A204.1 (cell line): ENCODE measurements around the gene SRP72.

ENCODE experiments used
- FAIRE-seq: peaks from 2 replicates; lab custom pipeline; 2012; peaks lifted over from hg19 to GRCh38; lab: Jason Lieb, UNC

Gene SRP72

DNA sequence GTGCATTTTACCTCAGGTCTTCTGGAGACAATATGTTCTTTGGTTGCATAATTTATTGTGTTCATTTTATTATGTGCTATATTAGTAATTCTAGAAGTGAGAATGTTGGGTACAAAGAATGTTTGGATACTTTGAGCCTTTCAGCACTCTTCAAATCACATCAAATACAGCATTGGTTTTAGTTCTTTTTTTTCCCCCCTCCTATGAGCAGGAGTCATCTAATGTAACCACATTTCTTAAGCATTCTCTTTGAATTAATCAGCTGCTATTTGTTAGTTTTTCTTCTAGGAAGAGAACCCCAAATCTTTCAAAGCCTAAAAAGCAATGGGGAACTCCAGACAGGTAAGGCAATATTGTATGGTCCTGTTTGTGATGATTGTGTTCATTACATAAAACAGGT lies 84.9 kb downstream of the SRP72 start:
- no peak for FAIRE-seq
